SK-N-SH treated with all-trans-retinoic acid at 6 μM for 48 hours (cell line): ENCODE results near the gene RGS6.

Experiments
- ATAC-seq: fragments of 200-7000 bp; cut with Tn5 transposase; 3 replicates; pipeline ENCODE4 v1.9.1; 2020; ENCODE audit warnings: mild to moderate bottlenecking, moderate library complexity
- ARNTL ChIP-seq: fragments of 450-650 bp; formaldehyde crosslinking; IDR thresholded peaks from 2 replicates; pipeline ENCODE4 v1.5.0; 2020; ENCODE audit warnings: low read depth, mild to moderate bottlenecking, moderate library complexity, borderline replicate concordance
- BACH2 ChIP-seq: fragments of 250-450 bp; sonication (Bioruptor Pico); IDR thresholded peaks from 2 replicates; pipeline ENCODE4 v1.9.0; 2021; ENCODE audit warnings: mild to moderate bottlenecking, borderline replicate concordance
- CREB5 ChIP-seq: fragments of 250-450 bp; sonication (Bioruptor Pico); IDR thresholded peaks from 2 replicates; pipeline ENCODE4 v1.5.1; 2020; ENCODE audit warnings: low read depth, mild to moderate bottlenecking, moderate library complexity
- CSDC2 ChIP-seq: fragments of 250-450 bp; sonication (Bioruptor Pico); IDR thresholded peaks from 2 replicates; pipeline ENCODE4 v1.5.0; 2020; ENCODE audit warnings: mild to moderate bottlenecking, moderate library complexity
- CSRNP3 ChIP-seq: fragments of 250-450 bp; sonication (Bioruptor Pico); IDR thresholded peaks from 2 replicates; pipeline ENCODE4 v1.5.1; 2021; ENCODE audit warnings: mild to moderate bottlenecking, moderate library complexity
- GLIS3 ChIP-seq: fragments of 250-450 bp; sonication (Bioruptor Pico); IDR thresholded peaks from 2 replicates; pipeline ENCODE4 v1.5.0; 2020; ENCODE audit warnings: mild to moderate bottlenecking, moderate library complexity
- OSR1 ChIP-seq: fragments of 250-450 bp; sonication (Bioruptor Pico); IDR thresholded peaks from 2 replicates; pipeline ENCODE4 v1.8.0; 2022; ENCODE audit warnings: moderate library complexity, mild to moderate bottlenecking, inconsistent platforms
- PATZ1 ChIP-seq: fragments of 250-450 bp; sonication (Bioruptor Pico); IDR thresholded peaks from 2 replicates; pipeline ENCODE4 v1.8.0; 2020; ENCODE audit warnings: mild to moderate bottlenecking, moderate library complexity, borderline replicate concordance
- POU6F1 ChIP-seq: fragments of 250-450 bp; sonication (Bioruptor Pico); IDR thresholded peaks from 2 replicates; pipeline ENCODE4 v1.8.0; 2021; ENCODE audit warnings: low read depth, mild to moderate bottlenecking, moderate library complexity, borderline replicate concordance
- PPARA ChIP-seq: fragments of 250-450 bp; sonication (Bioruptor Pico); IDR thresholded peaks from 2 replicates; pipeline ENCODE4 v1.5.0; 2020; ENCODE audit warnings: mild to moderate bottlenecking, borderline replicate concordance
- RARB ChIP-seq: fragments of 250-450 bp; sonication (Bioruptor Pico); IDR thresholded peaks from 2 replicates; pipeline ENCODE4 v1.8.0; 2021; ENCODE audit warnings: mild to moderate bottlenecking, moderate library complexity
- SNAI2 ChIP-seq: fragments of 250-450 bp; sonication (Bioruptor Pico); IDR thresholded peaks from 2 replicates; pipeline ENCODE4 v1.5.0; 2020; ENCODE audit warnings: mild to moderate bottlenecking, moderate library complexity
- TCF4 ChIP-seq: fragments of 250-450 bp; sonication (Bioruptor Pico); IDR thresholded peaks from 2 replicates; pipeline ENCODE4 v1.8.0; 2021; ENCODE audit warnings: mild to moderate bottlenecking, moderate library complexity, borderline replicate concordance
- TOX ChIP-seq: fragments of 250-450 bp; sonication (Bioruptor Pico); IDR thresholded peaks from 2 replicates; pipeline ENCODE4 v1.8.0; 2021; ENCODE audit warnings: mild to moderate bottlenecking, moderate library complexity, borderline replicate concordance
- TSHZ2 ChIP-seq: fragments of 250-450 bp; sonication (Bioruptor Pico); IDR thresholded peaks from 2 replicates; pipeline ENCODE4 v1.5.0; 2020; ENCODE audit warnings: mild to moderate bottlenecking, moderate library complexity
- ZC3H10 ChIP-seq: fragments of 250-450 bp; sonication (Bioruptor Pico); IDR thresholded peaks from 2 replicates; pipeline ENCODE4 v1.5.1; 2021; ENCODE audit warnings: mild to moderate bottlenecking, moderate library complexity
- ZFP3 ChIP-seq: fragments of 250-450 bp; sonication (Bioruptor Pico); IDR thresholded peaks from 2 replicates; pipeline ENCODE4 v1.5.0; 2020; ENCODE audit warnings: mild to moderate bottlenecking, moderate library complexity
- ZFP30 ChIP-seq: fragments of 450-650 bp; formaldehyde crosslinking; IDR thresholded peaks from 2 replicates; pipeline ENCODE4 v1.5.0; 2022; ENCODE audit warnings: mild to moderate bottlenecking, moderate library complexity
- ZNF565 ChIP-seq: fragments of 450-650 bp; formaldehyde crosslinking; conservative IDR thresholded peaks from 2 replicates; pipeline ENCODE4 v1.5.0; 2020; ENCODE audit warnings: low read depth, mild to moderate bottlenecking, moderate library complexity
- ZNF70 ChIP-seq: fragments of 450-650 bp; formaldehyde crosslinking; IDR thresholded peaks from 2 replicates; pipeline ENCODE4 v1.5.0; 2020; ENCODE audit warnings: mild to moderate bottlenecking, moderate library complexity
- ZNF8 ChIP-seq: fragments of 450-650 bp; formaldehyde crosslinking; IDR thresholded peaks from 2 replicates; pipeline ENCODE4 v1.5.0; 2020; ENCODE audit warnings: mild to moderate bottlenecking, moderate library complexity

RGS6 gene

GRCh38 chr14:72528059-72528862 lies 596.0 kb downstream of the RGS6 start (continued):
- TF ChIP-seq POU6F1 (CRISPR knock-in tag) = no peak
- no peak for TF ChIP-seq TOX (CRISPR knock-in tag)
- no peak for TF ChIP-seq PPARA
- no peak for TF ChIP-seq ARNTL (CRISPR knock-in tag)
- TF ChIP-seq ZNF70 (CRISPR knock-in tag) = no peak
- no peak for TF ChIP-seq CSDC2
- TF ChIP-seq, all 23 proteins: peak for 0

GRCh38 chr14:72528863-72529175 lies 596.6 kb downstream of the RGS6 start:
- TF ChIP-seq CSRNP3 (CRISPR knock-in tag) (no peak), TOX (CRISPR knock-in tag) (no peak), POU6F1 (CRISPR knock-in tag) (no peak), CREB5 (CRISPR knock-in tag) (no peak), CSDC2 (no peak), ZNF565 (CRISPR knock-in tag) (no peak), SNAI2 (CRISPR knock-in tag) (no peak), ZFP30 (CRISPR knock-in tag) (no peak), TSHZ2 (CRISPR knock-in tag) (no peak), PATZ1 (no peak), RARB (CRISPR knock-in tag) (no peak), TCF4 (CRISPR knock-in tag) (no peak), BACH2 (CRISPR knock-in tag) (no peak), ZNF8 (no peak), GLIS3 (CRISPR knock-in tag) (no peak), ZC3H10 (no peak), ZFP3 (CRISPR knock-in tag) (no peak), ARNTL (CRISPR knock-in tag) (no peak), PPARA (no peak), OSR1 (CRISPR knock-in tag) (no peak)
- no peak for ATAC-seq
